GM06990 (cell line): ENCODE results near the gene MMP19.
A peak's percentile ranks its signal among the peaks of the same experiment; 100 is the strongest.

ENCODE experiments used
- DNase-seq: peaks from one replicate; pipeline ENCODE4 v3.0.0-alpha.2; 2011; ENCODE audit not compliant: insufficient read length; ENCODE audit errors: extremely low read depth
- H3K27me3 ChIP-seq: replicated peaks from 2 replicates; pipeline ENCODE4 v1.6.0; 2011; ENCODE audit warnings: low read length; ENCODE audit not compliant: control insufficient read depth, insufficient read depth
- H3K36me3 ChIP-seq: 2 replicates; pipeline ENCODE4 v1.5.1; 2011; ENCODE audit warnings: low read length; ENCODE audit not compliant: control insufficient read depth, insufficient read depth
- H3K4me3 ChIP-seq: replicated peaks from 2 replicates; pipeline ENCODE4 v1.5.1; 2011; ENCODE audit warnings: low read depth, mild to moderate bottlenecking, control low read depth, low read length
- CTCF ChIP-seq: IDR thresholded peaks from 2 replicates; pipeline ENCODE4 v1.5.1; 2011; ENCODE audit warnings: low read length, control low read depth, mild to moderate bottlenecking, inconsistent platforms; ENCODE audit not compliant: insufficient read depth, poor library complexity, severe bottlenecking

MMP19 gene

DNA sequence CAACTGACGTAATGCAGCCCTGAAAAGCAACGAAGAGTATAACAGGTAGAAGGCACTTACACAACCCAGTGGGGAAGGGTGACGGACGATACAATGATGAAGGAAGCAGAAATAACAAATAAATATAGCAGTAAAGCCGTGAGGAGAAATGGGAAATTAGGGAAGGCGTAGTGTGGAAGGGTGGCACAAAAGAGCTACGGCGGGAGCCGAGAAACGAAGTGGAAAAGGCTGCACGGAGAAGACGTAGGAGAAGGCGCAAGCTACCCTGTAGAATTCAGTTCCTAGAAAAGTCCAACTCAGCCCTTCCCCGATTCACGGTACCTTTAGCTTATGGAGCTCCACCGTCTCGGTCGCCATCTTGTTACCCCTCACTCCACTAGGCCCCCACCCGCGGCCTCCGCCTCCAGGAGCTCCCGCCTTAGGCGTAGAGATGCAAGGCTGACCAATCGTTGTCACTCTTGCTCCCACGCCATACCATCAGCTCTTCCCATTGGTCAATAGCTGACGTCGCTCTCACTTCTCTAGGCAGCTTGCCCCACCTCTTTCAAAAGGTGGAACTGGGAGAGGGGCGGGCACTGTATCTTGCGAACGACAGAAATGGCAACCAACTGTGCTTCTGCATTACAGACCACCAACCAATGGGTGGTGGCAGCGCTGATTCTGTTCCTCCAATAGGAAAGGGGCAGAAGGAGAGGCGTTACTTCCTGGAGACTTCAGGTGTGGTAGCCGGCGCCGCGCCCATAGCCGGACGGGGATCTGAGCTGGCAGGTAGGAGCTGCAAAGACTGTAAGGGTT is 25.2 kb downstream of the MMP19 start, which contains the start of the genes ORMDL2 and SARNP:
TSS of gene ORMDL2 (plus strand) at position 697 of the 795 bp plus-strand sequence. CDS start 959 bp downstream, outside the sequence.
TSS of gene SARNP (minus strand) at position 380 of the 795 bp plus-strand sequence. CDS start at position 357, 23 bp downstream.
- TF ChIP-seq CTCF, result no peak
- Histone ChIP-seq H3K36me3 (peaks cover 13% of the 10 kb centered on the region), H3K27me3 (no peaks in the 10 kb centered on the region), H3K4me3 (peak within 1 kb of the TSS; percentile 95)
- DNase-seq, result peak; percentile 91

GRCh38 chr12:55816881-55817344 is 25.8 kb downstream of the MMP19 start:
- no peak for TF ChIP-seq CTCF
- H3K27me3 ChIP-seq, result no peaks in the 10 kb centered on the region
- DNase-seq, result peak; percentile 11
- H3K4me3 ChIP-seq, result peak overlapping the region; percentile 95
- H3K36me3 ChIP-seq, result peaks cover 11% of the 10 kb centered on the region

DNA sequence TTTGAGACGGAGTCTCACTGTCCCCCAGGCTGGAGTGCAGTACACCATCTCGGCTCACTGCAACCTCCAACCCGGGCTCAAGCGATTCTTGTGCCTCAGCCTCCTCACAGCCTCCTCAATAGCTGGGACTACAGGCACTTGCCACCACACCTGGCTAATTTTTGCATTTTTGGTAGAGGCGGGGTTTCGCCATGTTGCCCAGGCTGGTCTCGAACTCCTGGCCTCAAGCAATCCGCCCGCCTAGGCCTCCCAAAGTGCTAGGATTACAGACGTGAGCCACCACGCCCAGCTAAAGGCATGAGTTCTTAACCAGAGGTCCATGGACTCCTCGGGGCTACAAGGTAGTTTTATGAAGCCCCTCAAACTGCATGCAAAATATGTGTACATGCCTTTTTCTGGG is 27.3 kb downstream of the MMP19 start:
- no peak for DNase-seq
- TF ChIP-seq CTCF, result no peak
- Histone ChIP-seq H3K4me3 (peak overlapping the region; percentile 95), H3K36me3 (peaks cover 5% of the 10 kb centered on the region), H3K27me3 (no peaks in the 10 kb centered on the region)

GRCh38 chr12:55814257-55814656 is 28.5 kb downstream of the MMP19 start:
- Histone ChIP-seq H3K36me3 (peaks cover 2% of the 10 kb centered on the region), H3K4me3 (no peak overlapping the region), H3K27me3 (no peaks in the 10 kb centered on the region)
- DNase-seq, result no peak
- no peak for TF ChIP-seq CTCF

DNA sequence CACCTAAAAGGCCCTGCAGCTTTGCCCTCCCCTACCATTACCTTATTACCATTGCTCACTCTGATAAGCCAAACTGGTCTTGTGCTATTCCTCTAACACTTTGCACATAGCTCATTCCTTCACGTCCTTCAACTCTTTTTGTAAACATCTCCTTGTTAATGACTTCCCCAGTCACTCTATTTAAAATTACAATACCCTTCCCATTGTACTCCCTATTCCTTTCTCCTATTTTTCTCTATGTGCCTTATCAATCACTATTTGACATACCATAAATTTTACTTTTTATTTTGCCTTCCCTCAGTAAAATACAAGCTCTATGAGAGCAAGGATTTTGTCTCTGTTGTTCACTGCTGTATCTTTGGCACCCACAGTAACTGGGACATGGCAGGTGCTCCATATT is 30.6 kb downstream of the MMP19 start:
- Histone ChIP-seq H3K27me3 (no peaks in the 10 kb centered on the region), H3K36me3 (peaks cover 5% of the 10 kb centered on the region), H3K4me3 (no peak overlapping the region)
- no peak for TF ChIP-seq CTCF
- no peak for DNase-seq
